ENCODE results near the gene PFKFB1. TPM values are rescaled to one million over a fixed set of nuclear protein-coding genes. Genes with fewer than 3 reads are reported as not detected.

Gene PFKFB1
- total and polyA plus RNA-seq, 2 of the 13 experiments (the other 11 are each of a cell fraction or from before 2014, with no cell fraction given): 1.5 to 2.9 TPM

DNA sequence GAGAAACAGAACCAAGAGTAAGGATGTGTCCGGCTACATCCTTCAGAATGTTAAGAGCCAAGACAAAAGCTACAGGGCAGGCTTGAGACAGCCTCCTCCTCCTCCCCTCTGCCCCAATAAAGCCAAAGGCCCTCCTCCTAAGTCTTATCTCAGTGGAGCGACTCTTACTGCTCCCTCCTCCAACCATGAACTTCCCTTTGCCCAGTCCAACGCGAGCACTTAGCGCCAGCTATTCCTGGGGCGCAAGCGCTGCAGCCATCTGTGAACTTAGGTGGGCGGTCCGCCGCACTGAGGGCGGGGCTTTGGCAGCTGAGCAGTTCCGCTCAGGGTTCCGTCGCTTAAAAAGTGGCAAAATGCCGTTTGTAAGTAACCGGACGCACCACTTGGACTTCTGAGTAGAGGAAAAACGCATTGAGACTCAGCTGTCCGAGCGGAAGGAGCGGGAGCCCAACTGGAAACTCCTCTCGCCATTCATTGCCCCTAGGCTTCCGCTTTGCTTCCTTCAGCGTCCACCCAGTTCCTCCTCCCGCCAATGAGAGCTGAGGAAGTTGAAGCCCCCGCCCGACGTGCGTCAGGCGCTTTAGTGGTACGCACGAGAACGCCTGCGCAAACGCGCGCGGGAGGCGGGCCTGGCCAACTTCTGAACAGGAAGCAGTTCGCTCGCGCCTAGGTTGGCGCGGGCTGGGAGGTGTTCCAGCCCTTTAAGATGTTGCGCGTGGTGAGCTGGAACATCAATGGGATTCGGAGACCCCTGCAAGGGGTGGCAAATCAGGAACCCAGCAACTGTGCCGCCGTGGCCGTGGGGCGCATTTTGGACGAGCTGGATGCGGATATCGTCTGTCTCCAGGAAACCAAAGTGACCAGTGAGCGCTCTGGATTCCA is 6.0 kb upstream of the PFKFB1 start, which contains the start of gene APEX2 (continued):
- TF ChIP-seq, protein P1, sequence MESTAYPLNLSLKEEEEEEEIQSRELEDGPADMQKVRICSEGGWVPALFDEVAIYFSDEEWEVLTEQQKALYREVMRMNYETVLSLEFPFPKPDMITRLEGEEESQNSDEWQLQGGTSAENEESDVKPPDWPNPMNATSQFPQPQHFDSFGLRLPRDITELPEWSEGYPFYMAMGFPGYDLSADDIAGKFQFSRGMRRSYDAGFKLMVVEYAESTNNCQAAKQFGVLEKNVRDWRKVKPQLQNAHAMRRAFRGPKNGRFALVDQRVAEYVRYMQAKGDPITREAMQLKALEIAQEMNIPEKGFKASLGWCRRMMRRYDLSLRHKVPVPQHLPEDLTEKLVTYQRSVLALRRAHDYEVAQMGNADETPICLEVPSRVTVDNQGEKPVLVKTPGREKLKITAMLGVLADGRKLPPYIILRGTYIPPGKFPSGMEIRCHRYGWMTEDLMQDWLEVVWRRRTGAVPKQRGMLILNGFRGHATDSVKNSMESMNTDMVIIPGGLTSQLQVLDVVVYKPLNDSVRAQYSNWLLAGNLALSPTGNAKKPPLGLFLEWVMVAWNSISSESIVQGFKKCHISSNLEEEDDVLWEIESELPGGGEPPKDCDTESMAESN (CRISPR knock-in tag; conservative IDR thresholded peaks at IDR 0.05): 0 out of 2 replicates have a peak, but pooled peaks have one; percentile 49
- TF ChIP-seq, protein P2, sequence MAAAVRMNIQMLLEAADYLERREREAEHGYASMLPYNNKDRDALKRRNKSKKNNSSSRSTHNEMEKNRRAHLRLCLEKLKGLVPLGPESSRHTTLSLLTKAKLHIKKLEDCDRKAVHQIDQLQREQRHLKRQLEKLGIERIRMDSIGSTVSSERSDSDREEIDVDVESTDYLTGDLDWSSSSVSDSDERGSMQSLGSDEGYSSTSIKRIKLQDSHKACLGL (CRISPR knock-in tag; IDR thresholded peaks at IDR 0.05): no peak
- TF ChIP-seq ZSCAN22 (CRISPR knock-in tag; IDR thresholded peaks at IDR 0.05): no peak
- TF ChIP-seq ZNF501 (CRISPR knock-in tag; IDR thresholded peaks at IDR 0.05): 0 out of 2 replicates have a peak, but pooled peaks have one; percentile 19
- no peak for TF ChIP-seq ZNF776 (CRISPR knock-in tag; IDR thresholded peaks at IDR 0.05)
- TF ChIP-seq KLF16 (CRISPR knock-in tag; IDR thresholded peaks at IDR 0.05): no peak
- no peak for TF ChIP-seq AHR (CRISPR knock-in tag; IDR thresholded peaks at IDR 0.05)
- TF ChIP-seq YY1 (IDR thresholded peaks at IDR 0.05; ENCODE audit: insufficient read depth, insufficient replicate concordance, low read depth, low read length): peak; percentile 22
- TF ChIP-seq, protein P3, sequence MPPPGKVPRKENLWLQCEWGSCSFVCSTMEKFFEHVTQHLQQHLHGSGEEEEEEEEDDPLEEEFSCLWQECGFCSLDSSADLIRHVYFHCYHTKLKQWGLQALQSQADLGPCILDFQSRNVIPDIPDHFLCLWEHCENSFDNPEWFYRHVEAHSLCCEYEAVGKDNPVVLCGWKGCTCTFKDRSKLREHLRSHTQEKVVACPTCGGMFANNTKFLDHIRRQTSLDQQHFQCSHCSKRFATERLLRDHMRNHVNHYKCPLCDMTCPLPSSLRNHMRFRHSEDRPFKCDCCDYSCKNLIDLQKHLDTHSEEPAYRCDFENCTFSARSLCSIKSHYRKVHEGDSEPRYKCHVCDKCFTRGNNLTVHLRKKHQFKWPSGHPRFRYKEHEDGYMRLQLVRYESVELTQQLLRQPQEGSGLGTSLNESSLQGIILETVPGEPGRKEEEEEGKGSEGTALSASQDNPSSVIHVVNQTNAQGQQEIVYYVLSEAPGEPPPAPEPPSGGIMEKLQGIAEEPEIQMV (CRISPR knock-in tag; IDR thresholded peaks at IDR 0.05; ENCODE audit: low read depth): no peak
- no peak for TF ChIP-seq GTF3A (CRISPR knock-in tag; conservative IDR thresholded peaks at IDR 0.05)
- TF ChIP-seq KAT2B (IDR thresholded peaks at IDR 0.05; ENCODE audit: borderline replicate concordance, low read depth, low read length): no peak

Measured in HepG2 (cell line).